ES-I3 (cell line): ENCODE data around the gene PTPRN.

Experiments
- H3K36me3 ChIP-seq: 2 replicates; pipeline ENCODE4 v1.6.1; 2013; ENCODE audit warnings: mild to moderate bottlenecking, low read length, control low read depth, moderate library complexity; ENCODE audit not compliant: insufficient read depth
- H3K4me1 ChIP-seq: 2 replicates; pipeline ENCODE4 v1.6.1; 2013; ENCODE audit warnings: mild to moderate bottlenecking, control low read depth, low read length; ENCODE audit not compliant: insufficient read depth
- H3K9ac ChIP-seq: 2 replicates; pipeline ENCODE4 v1.6.1; 2013; ENCODE audit warnings: low read depth, mild to moderate bottlenecking, low read length, moderate library complexity
- H3K9me3 ChIP-seq: 2 replicates; pipeline ENCODE4 v1.6.1; 2013; ENCODE audit warnings: mild to moderate bottlenecking, low read length, moderate library complexity; ENCODE audit not compliant: control insufficient read depth, insufficient read depth

Gene PTPRN

GRCh38 chr2:219309278-219309677, at the start of gene PTPRN:
TSS of gene PTPRN (minus strand) at chr2:219309401. CDS start at chr2:219309332, 69 bp downstream.
- peak within 1 kb of the TSS; percentile 62; the same call in 1 of the 2 replicates for H3K9ac ChIP-seq
- no peaks in the 10 kb centered on the region for H3K36me3 ChIP-seq
- H3K4me1 ChIP-seq, result peaks cover 10% of the 10 kb centered on the region
- H3K9me3 ChIP-seq, result no peaks in the 10 kb centered on the region

GRCh38 chr2:219358170-219359075, 49.2 kb upstream of the PTPRN start:
- H3K4me1 ChIP-seq, result no peaks in the 10 kb centered on the region; the same call in 1 of the 2 replicates
- H3K9ac ChIP-seq, result peak overlapping the region; percentile 49
- H3K36me3 ChIP-seq, result no peaks in the 10 kb centered on the region
- H3K9me3 ChIP-seq, result no peaks in the 10 kb centered on the region; the same call in 1 of the 2 replicates

GRCh38 chr2:219356834-219357233, 47.6 kb upstream of the PTPRN start:
- Histone ChIP-seq H3K9me3 (no peaks in the 10 kb centered on the region; the same call in 1 of the 2 replicates), H3K36me3 (no peaks in the 10 kb centered on the region), H3K4me1 (no peaks in the 10 kb centered on the region), H3K9ac (no peak overlapping the region)

- H3K4me1 ChIP-seq, result peaks cover 9% of the 10 kb centered on the region; the same call in 1 of the 2 replicates
- H3K9ac ChIP-seq, result no peak overlapping the region
- no peaks in the 10 kb centered on the region; the same call in 1 of the 2 replicates for H3K9me3 ChIP-seq
Measured at GRCh38 chr2:219354582-219354981, 45.4 kb upstream of the PTPRN start.

GRCh38 chr2:219353129-219353528, 43.9 kb upstream of the PTPRN start:
- Histone ChIP-seq H3K9me3 (no peaks in the 10 kb centered on the region; the same call in 1 of the 2 replicates), H3K36me3 (no peaks in the 10 kb centered on the region), H3K4me1 (peaks cover 9% of the 10 kb centered on the region; the same call in 1 of the 2 replicates), H3K9ac (no peak overlapping the region)

More at GRCh38 chr2:219354582-219354981, 45.4 kb upstream of the PTPRN start:
- H3K36me3 ChIP-seq, result no peaks in the 10 kb centered on the region

GRCh38 chr2:219352448-219353023, 43.3 kb upstream of the PTPRN start:
- Histone ChIP-seq H3K9ac (no peak overlapping the region), H3K4me1 (peaks cover 9% of the 10 kb centered on the region; the same call in 1 of the 2 replicates), H3K36me3 (no peaks in the 10 kb centered on the region), H3K9me3 (no peaks in the 10 kb centered on the region; the same call in 1 of the 2 replicates)

GRCh38 chr2:219350710-219351221, 41.6 kb upstream of the PTPRN start:
- Histone ChIP-seq H3K36me3 (no peaks in the 10 kb centered on the region), H3K9me3 (no peaks in the 10 kb centered on the region), H3K4me1 (peaks cover 9% of the 10 kb centered on the region; the same call in 1 of the 2 replicates), H3K9ac (no peak overlapping the region)

- no peaks in the 10 kb centered on the region for H3K36me3 ChIP-seq
- H3K9me3 ChIP-seq, result no peaks in the 10 kb centered on the region
- H3K4me1 ChIP-seq, result peaks cover 9% of the 10 kb centered on the region; the same call in 1 of the 2 replicates
- no peak overlapping the region for H3K9ac ChIP-seq
Measured at GRCh38 chr2:219350215-219350614, 41.0 kb upstream of the PTPRN start.

- Histone ChIP-seq H3K9ac (no peak overlapping the region), H3K9me3 (no peaks in the 10 kb centered on the region), H3K4me1 (no peaks in the 10 kb centered on the region), H3K36me3 (no peaks in the 10 kb centered on the region)
Measured at GRCh38 chr2:219344751-219345430, 35.7 kb upstream of the PTPRN start.

- no peak overlapping the region for H3K9ac ChIP-seq
- no peaks in the 10 kb centered on the region for H3K36me3 ChIP-seq
Measured at GRCh38 chr2:219335373-219335786, 26.2 kb upstream of the PTPRN start.

GRCh38 chr2:219334076-219334475, 24.9 kb upstream of the PTPRN start:
- H3K36me3 ChIP-seq, result no peaks in the 10 kb centered on the region
- H3K4me1 ChIP-seq, result no peaks in the 10 kb centered on the region; the same call in 1 of the 2 replicates
- no peak overlapping the region for H3K9ac ChIP-seq
- H3K9me3 ChIP-seq, result no peaks in the 10 kb centered on the region

More at GRCh38 chr2:219335373-219335786, 26.2 kb upstream of the PTPRN start:
- Histone ChIP-seq H3K4me1 (no peaks in the 10 kb centered on the region; the same call in 1 of the 2 replicates), H3K9me3 (no peaks in the 10 kb centered on the region)

GRCh38 chr2:219332542-219332941, 23.3 kb upstream of the PTPRN start, which contains the start of gene RESP18:
TSS of gene RESP18 (minus strand) at chr2:219332744.
- H3K36me3 ChIP-seq, result no peaks in the 10 kb centered on the region
- no peaks in the 10 kb centered on the region for H3K9me3 ChIP-seq
- peak within 1 kb of the TSS; percentile 24; the same call in 1 of the 2 replicates for H3K9ac ChIP-seq
- no peaks in the 10 kb centered on the region; the same call in 1 of the 2 replicates for H3K4me1 ChIP-seq

GRCh38 chr2:219331560-219332213, 22.5 kb upstream of the PTPRN start:
- peak overlapping the region; percentile 24; the same call in 1 of the 2 replicates for H3K9ac ChIP-seq
- no peaks in the 10 kb centered on the region for H3K9me3 ChIP-seq
- H3K36me3 ChIP-seq, result no peaks in the 10 kb centered on the region
- H3K4me1 ChIP-seq, result no peaks in the 10 kb centered on the region; the same call in 1 of the 2 replicates
